ENCODE data around the gene SEMA4D. TPM values are rescaled to one million over a fixed set of nuclear protein-coding genes. Genes with fewer than 3 reads are reported as not detected.

The SEMA4D gene
- total and polyA plus RNA-seq, 2 of the 13 experiments (the other 11 are each of a cell fraction or from before 2014, with no cell fraction given) = 0.13 to 0.16 TPM

DNA sequence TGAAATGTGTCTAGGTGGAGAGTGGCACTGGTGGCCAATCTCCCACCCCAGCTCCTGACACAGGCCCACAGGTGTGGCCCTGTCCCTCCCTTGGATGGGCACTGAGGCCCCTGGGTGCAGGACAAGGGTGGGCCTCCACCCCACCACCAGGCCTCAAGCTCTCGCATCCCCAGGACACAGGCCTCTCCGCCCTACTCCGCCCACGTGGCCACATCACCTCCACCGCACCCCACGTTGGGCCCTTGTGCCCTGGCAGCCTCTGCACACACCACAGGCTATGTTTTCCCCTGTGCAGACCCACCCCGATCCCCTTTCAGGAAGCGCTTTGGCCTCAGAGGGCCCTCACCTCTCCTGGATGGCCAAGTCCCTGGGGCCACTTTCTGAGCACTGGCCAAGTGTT, 124.9 kb downstream of the SEMA4D start:
- TF ChIP-seq ZNF10 (CRISPR knock-in tag; IDR thresholded peaks at IDR 0.05; ENCODE audit: borderline replicate concordance, low read depth) (no peak), CBX1 (IDR thresholded peaks at IDR 0.05; ENCODE audit: low read depth) (no peak), YY1 (IDR thresholded peaks at IDR 0.05; ENCODE audit: insufficient read depth, insufficient replicate concordance, low read depth, low read length) (no peak), ZNF253 (CRISPR knock-in tag; IDR thresholded peaks at IDR 0.05; ENCODE audit: borderline replicate concordance) (no peak), SMC3 (IDR thresholded peaks at IDR 0.05; ENCODE audit: low read length) (no peak), PAX8 (CRISPR knock-in tag; IDR thresholded peaks at IDR 0.05; ENCODE audit: borderline replicate concordance) (no peak), ZNF557 (CRISPR knock-in tag; IDR thresholded peaks at IDR 0.05) (no peak), NAIF1 (CRISPR knock-in tag; IDR thresholded peaks at IDR 0.05; ENCODE audit: borderline replicate concordance) (no peak)
- TF ChIP-seq, protein P1, sequence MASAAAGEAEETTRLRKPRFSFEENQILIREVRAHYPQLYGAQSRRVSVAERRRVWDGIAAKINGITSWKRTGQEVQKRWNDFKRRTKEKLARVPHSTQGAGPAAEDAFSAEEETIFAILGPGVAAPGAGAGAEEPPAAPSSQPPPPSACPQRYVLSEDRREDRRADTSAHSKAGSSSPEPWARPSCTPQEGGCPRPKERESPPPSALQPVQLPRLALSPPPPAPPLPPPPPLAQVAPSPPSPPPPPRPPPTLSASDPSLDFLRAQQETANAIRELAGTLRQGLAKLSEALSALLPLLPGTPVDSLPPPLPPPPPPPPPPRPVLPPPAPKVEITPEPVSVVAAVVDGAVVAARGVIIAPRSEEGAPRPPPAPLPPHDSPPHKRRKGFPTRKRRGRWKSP (CRISPR knock-in tag; IDR thresholded peaks at IDR 0.05) = no peak
- TF ChIP-seq, protein P2, sequence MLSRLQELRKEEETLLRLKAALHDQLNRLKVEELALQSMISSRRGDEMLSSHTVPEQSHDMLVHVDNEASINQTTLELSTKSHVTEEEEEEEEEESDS (CRISPR knock-in tag; IDR thresholded peaks at IDR 0.05; ENCODE audit: borderline replicate concordance) = no peak
- TF ChIP-seq, protein P3, sequence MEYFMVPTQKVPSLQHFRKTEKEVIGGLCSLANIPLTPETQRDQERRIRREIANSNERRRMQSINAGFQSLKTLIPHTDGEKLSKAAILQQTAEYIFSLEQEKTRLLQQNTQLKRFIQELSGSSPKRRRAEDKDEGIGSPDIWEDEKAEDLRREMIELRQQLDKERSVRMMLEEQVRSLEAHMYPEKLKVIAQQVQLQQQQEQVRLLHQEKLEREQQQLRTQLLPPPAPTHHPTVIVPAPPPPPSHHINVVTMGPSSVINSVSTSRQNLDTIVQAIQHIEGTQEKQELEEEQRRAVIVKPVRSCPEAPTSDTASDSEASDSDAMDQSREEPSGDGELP (IDR thresholded peaks at IDR 0.05; ENCODE audit: borderline replicate concordance, low read depth) = no peak
- intact Hi-C loops (cut with micrococcal nuclease; ENCODE audit: unreplicated experiment) = no loop called here
- DNase-seq (ENCODE audit: low spot score) (no peak), ATAC-seq (peak; percentile 3; the same call in 1 of the 3 replicates), FAIRE-seq (no peak)
- Histone ChIP-seq H3K9ac (ENCODE audit: insufficient read depth, low read depth, low read length) (no peak overlapping the region), H4K20me1 (ENCODE audit: insufficient read depth, low read length) (no peaks in the 10 kb centered on the region), H3K79me2 (ENCODE audit: insufficient read depth, low read length) (no peaks in the 10 kb centered on the region), H3K4me1 (ENCODE audit: insufficient read depth, low read length) (peaks cover 34% of the 10 kb centered on the region), H3K9me3 (ENCODE audit: low read length) (no peaks in the 10 kb centered on the region), H3K36me3 (replicated peaks in 1 of 2; ENCODE audit: control insufficient read depth in 1 of 2, insufficient read depth in 2 of 2, low read length in 2 of 2) (no peaks in the 10 kb centered on the region), H2AFZ (ENCODE audit: low read length) (no peak overlapping the region), H3K4me3 (replicated peaks in 1 of 3; ENCODE audit: insufficient read depth in 1 of 3, low read depth in 2 of 3, low read length in 3 of 3) (no peak overlapping the region), H3K27me3 (ENCODE audit: control insufficient read depth in 1 of 2, insufficient read depth in 2 of 2, low read length in 2 of 2) (peaks cover 0 to 12% of the 10 kb centered on the region in 2 experiments; a peak in 1 of 5 replicates), H3K27ac (ENCODE audit: extremely low read length, insufficient read depth, low read length) (no peak overlapping the region), H3K4me2 (ENCODE audit: low read depth, low read length) (no peak overlapping the region)
- WGBS (ENCODE audit: low lambda C conversion rate) = 88% methylated on average over 4 of the region's 8 CpGs
- POLR2A ChIA-PET = no interaction called here
- CTCF ChIA-PET (ENCODE audit: low intra/inter-chr PET ratio, low total read pairs) = no interaction called here
- no TSS peak for BruUV-seq (replicated peaks)
- in situ Hi-C loops (cut with HindIII; ENCODE audit: extremely low pct_ligation_motif_present, low pct_unique_long_range_greater_than_20kb) = no loop called here
